DMS 273 (cell line): ENCODE data around the gene SEMA3E.

Experiments used
- DNase-seq: peaks from one replicate; lab custom pipeline; 2025; ENCODE audit not compliant: unreplicated experiment; lab: John Stamatoyannopoulos, UW

The SEMA3E gene

DNA sequence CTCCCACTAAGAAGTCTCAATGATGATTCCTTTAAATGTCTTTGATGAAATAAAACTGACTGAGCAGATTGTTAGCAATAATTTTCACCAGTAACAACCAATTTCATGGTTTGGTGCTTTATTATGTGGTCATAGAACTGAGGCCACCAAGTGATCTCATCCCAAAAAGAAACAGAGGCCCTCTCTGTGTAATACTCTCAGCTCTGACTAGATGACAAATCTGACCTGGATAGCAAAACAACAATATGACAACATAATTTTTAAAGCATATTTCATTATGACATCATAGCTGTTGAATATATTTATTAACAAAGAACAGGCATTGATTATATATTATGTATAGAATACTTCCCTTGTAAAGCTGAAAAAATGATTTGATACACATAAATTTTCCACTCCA, 5.9 kb downstream of the SEMA3E start:
- no peak for DNase-seq

DNA sequence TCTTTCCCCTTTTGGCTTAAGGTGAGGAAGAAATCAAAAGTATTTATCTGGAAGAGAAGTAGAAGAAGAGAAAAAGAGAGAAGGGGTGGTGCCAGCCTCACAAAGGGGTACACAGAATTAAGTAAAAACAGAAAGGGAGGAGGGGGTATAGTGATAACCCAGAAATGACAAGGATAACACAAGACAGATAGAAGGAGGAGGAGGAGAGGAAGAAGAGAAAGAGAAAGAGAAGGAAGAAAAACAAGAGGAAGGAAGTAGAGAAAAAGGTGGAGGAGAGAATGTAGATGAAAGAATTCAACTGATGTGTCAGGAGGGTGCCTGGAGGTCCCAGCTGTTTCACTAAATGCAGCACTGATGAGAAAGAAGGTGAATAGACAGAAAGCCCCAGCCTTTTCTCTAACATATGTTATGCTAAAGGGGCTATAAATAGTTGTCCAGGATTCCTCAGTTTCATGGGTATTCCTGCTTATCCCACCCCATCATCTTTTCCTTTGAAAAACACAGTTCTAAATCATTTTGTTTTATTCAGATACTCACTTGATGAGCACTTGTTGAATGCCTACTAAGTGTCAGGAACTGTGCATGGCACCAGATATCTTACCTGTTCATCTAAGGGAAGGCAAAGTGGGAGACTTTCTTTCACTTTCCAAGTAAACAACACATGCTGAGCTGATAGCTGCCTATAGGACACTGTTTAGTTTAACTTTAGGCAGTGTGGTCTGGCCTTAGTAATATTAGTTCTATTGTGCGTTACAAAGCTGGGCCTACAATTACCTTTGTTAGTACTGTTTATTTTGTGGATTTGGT, 8.0 kb downstream of the SEMA3E start:
- peak; percentile 19 for DNase-seq

DNA sequence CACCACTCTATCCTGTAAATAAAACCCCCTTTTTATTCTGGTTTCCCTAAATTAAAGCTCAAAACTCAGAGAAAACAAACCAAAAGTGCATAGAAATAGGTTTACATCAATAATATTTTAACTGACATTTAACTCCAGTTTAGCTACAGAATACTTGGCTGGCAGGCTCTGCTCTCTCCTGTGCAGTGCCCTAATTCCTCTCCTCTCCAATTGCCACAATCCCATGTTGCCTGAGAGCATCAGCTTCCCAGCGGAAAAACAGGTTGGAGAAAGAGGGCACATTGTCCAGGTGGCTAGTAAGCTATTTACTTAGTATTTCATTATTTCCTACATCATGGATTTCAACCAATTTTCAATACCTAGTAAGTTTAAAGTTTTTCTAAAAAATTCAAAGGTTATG, 8.7 kb downstream of the SEMA3E start:
- no peak for DNase-seq

DNA sequence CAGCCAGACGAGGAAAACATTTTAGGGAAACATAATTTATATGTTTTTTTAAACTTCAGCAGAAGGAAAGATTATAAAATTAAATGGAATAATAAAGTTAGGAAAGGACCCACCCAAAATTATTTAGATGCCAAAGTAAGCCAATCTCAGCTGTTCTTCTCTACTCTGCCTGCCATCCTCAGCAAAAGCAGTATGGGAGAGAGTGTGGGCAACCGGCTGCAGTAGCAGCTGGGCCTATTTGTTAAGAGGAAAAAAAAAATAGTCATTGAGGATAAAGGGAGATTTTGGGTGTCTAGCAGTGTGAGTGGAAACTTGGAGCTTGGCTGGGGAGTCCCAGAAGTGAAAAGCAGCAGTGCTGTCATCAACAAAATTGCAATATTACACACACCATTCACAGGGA, 15.4 kb downstream of the SEMA3E start:
- peak; percentile 18 for DNase-seq

DNA sequence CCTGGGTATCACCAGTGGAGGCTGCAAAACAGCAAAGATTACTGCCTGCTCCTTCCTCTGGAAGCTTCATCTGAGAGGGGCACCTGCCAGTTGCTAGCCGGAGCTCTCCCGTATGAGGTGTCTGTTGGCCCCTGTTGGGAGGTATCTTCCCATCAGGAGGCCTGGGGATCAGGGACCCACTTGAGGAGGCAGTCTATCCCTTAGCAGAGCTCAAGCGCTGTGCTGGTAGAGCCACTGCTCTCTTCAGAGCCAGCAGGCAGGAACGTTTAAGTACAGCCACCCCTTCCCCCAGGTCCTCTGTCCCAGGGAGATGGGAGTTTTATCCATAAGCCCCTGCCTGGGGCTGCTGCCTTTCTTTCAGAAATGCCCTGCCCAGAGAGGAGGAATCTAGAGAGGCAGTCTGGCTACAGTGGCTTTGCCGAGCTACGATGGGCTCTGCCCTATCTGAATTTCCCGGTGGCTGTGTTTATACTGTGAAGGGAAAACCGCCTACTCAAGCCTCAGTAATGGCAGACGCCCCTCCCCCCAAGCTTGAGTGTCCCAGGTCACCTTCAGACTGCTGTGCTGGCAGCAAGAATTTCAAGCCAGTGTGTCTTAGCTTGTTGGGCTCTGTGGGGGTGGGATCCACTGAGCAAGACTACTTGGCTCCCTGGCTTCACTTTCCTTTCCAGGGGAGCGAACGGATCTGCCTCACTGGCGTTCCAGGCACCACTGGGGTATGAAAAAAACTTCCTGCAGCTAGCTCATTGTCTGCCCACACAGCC, 19.6 kb downstream of the SEMA3E start:
- no peak for DNase-seq

DNA sequence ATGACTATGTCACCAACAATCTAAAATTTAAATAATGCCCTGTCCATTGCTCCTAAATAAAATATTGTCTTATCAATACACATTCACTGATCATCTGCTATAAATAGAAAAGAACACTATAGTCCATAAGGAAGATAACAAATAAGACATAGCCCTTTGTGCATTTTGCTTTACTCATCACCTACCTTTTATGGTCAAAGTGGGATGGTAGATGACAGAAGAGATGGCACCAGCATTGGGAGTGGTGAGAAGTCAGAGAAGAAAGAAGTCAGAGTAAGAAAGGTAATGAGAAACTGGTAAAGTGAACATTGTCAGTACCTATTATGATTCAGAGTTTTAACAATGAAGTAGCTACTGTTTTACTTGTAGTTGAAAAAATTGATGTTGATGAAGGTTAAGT, 31.1 kb downstream of the SEMA3E start:
- no peak for DNase-seq

DNA sequence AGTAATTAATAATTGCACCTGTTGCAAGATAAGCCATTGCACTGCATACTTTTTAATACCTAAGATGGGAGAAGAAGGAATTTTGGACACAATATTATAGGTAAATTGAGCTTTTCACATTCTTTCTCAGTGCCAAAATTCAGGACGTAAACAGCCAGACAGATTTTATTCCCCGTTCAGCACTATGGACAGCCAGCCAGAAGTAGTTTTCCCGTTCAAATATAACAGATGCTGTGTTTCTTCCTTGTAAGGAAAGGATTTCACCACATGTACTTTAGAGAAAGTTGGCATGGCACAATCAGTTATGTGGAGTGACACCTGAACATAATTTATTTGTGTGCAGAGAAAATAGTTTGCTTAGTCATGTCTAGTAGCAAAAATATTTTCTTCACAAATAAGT, 34.8 kb downstream of the SEMA3E start:
- no peak for DNase-seq

DNA sequence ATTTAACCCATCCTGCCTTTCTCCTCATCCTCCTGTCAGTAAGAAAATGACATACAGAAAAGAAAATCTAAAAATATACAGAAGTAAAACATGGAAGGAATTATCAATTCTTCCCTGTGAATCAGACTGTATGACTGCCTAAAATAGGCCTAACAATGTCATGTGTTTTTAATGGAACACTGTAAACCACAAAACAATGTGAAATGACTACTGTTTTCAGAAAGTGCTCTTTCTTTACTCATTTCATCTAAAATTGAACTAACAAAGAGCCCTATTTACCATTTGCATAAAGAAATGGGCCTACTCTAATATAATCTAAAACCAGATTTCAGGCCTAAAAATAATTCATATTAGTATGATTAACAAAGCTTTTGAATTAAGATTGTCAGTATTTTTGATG, 35.7 kb downstream of the SEMA3E start:
- no peak for DNase-seq

DNA sequence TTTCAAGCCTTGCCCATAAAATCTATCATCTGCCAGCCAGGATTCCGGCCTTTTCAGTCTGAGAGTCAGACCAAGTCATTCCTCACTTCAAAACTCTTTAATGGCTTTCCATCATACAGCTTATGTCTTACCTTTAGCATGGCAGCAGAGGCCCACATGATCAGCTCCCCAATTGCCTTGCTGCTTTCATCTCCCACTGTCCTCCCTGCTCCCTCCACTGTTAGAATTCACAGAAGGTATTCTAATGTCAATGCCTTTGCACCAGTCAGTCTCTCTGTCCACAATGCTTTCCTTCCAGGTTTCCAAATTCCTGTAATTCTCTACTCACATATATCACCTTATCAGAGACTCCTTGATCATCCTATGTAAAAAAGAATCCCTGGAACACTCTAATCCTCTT, 37.2 kb downstream of the SEMA3E start:
- no peak for DNase-seq

DNA sequence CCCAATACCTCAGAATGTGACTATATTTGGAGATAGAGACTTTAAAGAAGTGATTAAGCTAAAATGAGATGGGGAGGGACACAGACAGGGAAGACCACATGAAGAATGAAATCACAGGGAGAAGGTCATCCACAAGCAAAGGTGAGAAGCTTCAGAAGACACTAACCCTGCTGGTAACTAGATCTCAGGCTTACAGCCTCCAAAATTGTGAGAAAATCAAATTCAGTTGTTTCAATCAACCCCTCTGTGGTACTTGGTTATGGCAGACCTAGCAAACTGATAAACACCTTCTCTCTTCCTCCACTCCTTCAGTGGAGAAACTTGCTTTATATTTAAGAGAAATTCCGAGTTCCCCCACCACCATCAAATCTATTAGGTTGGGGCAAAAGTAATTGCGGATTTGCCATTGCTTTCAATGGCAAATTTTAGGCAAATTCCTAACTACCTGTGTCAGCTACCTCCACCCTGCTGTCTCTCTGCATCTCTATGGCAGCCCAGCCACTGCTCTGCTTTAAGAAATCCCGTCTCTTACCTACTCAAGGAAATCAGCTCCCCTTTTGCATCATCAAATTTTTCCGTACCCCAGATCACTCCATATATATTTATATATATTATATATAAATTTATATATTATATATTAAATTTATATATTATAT, 38.2 kb downstream of the SEMA3E start:
- DNase-seq: no peak

DNA sequence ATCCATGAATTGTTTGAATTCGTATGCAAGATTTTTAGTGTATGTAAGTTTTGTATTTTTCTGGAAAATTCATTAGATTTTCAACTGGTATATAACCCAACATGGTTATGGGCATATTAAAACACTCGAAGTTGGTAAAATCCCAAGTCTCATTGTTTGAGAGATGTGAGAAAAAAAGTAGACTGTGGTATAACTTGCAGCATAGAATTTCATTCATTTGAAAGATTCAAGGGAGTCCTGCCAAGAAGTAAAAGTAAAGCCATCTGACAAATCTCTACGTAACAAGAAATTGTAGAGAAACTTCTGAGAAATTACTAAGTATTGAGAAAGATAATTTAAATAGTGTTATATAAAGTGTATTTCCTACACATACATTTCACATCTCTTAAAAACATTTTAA, 40.2 kb downstream of the SEMA3E start:
- no peak for DNase-seq

DNA sequence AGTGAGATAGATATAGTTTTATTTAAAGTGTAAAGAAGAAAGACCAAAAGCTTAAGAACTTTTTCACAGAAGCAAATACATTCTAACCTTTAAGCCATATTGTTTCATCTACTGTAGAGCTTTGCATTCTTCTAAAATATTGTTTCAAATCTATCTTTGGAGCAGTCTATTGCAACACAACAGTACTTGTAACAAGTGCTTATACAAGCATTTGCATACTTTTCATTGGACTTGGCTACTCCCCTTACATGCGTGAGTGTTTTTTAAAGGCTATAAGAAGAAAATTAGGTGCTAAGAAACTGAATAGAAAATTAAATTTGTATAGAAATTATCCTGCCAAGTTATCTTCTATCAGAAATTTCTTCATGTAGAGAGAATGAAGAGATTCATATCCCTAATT, 45.3 kb downstream of the SEMA3E start:
- DNase-seq: no peak

DNA sequence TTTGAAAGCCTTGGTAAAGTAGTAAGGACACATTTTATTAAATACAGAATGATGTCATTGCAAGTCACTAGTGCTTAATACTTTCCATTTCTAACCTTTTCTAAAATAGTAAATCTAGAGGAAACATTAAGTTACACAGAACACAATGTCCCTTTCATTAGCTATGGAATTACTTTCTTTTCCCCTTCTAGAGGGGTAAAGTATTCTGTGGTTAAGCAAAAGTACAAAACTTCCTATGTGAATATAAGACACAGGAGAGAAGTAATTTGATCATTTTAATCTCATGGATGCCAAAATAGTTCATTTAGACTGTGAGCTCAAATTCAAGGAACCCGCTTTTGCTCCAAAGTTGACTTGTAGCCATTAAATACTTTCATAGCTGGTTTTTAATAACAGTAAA, 49.8 kb downstream of the SEMA3E start:
- no peak for DNase-seq

DNA sequence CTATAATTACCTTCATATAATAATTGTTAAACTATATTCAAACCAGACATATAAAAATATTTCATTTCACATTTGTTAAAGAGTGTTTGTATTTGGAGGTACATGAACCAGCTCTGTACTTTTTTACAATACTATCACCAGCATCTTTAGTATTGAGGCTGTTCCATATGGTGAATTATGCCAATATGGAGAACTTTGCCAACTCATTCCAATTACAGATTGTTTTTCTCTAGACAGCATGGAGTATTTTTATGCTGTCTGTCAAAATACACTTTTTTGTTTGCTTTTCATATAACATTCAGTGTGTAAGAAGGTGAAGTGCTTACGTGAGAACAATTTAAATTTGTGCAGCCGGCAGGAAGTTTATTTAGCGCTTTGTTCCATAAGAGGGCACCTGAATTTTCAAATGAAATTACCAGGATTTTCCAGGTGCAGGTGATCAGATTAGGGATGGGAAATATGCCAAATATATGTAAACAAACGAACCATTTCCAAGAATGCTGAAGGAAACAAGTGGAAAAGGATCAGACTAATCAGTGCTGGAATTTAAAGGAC, 54.9 kb downstream of the SEMA3E start:
- no peak for DNase-seq

DNA sequence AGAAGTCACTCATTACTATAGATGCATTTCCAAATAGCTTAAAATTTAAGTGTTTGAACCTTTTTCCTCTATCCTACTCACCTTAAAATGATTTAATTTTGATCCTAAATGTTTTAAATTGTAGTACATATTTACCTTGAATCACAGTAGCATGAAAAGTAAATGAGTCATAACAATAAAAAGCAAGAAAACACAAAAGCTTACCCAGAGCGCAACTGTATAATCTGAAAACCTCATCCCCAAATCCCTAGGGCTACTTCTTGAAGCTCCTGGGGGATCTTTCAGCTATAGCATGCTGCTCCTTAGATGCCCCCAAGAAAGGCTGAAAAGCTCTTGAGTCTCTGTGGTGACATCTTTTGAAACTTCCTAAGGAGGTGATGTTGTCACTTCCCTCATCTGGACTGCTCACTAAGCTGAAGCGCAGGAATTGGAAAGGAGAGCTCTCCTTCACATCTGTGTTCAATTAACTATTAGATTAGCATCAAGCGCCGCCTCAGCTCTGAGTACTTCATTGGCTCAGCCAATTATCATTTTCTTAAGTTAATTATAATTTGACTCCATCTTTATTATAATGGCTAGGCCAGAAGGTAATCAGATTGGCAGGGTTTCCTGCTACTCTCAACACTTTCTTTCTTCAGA, 60.2 kb downstream of the SEMA3E start:
- DNase-seq: peak; percentile 34

DNA sequence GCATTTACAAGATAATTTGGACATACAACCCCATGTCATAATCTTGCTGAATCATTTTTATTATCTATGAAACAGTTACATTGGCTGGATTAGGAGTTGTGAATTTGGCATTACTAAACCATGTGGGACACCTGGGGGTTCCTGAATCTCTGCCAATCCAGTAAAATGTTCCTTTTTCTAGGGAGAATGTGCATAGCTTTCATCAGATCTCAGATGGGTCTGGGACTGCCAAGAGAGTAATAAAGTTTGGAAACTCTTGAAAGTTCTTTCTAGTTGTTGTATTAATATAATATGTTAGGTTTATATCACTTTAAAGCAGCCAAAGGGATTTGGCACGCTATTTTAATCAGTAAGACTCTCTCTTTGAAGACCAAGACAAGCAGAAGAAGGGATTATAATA, 62.7 kb downstream of the SEMA3E start:
- DNase-seq: no peak

DNA sequence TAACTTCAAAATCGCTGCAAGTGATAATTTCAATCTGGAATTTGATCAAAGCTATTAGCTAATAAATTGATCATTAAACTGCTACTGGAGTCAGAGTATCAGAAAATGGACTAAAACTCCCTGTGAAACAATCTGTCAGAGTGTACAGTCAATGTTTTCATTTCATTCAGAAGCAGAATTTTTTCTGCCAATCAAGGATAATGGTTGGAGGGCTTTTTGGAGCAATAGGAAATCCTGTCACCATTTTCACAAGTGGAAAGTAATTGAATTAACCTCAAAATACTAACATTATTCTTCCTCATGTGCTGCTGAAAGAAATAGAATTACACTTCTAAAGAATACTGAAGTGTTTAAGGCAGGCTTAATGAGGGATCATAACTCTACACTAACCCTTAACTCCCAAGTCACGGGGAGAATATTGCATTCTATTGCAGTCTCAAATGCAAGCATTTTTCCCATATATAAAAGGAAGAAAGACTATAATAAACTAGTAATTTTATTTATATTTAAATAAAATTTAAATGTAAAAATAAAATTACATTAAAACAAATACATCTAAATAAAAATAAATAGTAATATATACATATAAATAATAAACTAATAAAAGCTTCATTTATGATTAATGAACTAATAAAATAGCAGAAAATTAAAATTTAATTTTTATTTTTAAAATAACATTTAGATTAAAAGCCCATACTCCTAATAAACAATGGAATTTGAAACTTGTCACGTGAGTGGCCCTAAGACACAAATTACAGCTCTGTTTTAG, 67.1 kb downstream of the SEMA3E start:
- no peak for DNase-seq

DNA sequence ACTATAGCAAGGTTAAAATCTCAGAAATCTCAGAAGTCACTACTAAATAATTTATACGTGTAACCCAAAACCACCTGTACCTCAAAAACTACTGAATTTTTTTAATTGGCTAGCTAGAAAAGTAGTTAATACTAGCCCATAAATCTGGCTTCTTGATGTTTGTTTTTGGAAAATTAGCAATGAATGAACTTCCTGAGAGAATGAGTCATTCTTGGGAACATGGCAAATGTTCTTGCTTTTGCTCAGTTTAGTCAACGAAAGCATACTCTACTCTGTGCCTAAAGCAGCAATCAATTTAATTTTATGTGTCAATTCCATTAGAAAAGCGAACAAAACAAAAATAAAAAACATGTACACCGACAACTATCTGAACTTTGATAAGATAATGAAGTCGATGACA, 69.2 kb downstream of the SEMA3E start:
- no peak for DNase-seq

DNA sequence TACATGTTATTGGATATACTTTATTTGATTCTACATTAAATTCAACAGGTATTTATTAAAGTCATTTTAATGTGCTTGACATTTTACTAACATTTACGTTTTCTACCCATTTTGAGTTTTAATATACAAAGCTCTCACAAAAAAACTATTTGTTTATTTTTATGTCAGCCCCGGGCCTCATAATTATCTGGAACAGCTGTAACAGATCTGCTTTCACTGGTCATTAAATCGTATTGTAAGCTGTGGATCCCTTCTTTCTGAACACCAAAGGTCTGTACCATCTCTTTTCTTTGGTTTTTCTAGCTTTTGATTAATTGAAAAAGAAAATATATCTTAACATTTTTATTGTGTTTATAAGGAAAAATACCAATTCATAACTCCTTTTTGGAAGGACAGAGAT, 73.5 kb downstream of the SEMA3E start:
- DNase-seq: no peak

DNA sequence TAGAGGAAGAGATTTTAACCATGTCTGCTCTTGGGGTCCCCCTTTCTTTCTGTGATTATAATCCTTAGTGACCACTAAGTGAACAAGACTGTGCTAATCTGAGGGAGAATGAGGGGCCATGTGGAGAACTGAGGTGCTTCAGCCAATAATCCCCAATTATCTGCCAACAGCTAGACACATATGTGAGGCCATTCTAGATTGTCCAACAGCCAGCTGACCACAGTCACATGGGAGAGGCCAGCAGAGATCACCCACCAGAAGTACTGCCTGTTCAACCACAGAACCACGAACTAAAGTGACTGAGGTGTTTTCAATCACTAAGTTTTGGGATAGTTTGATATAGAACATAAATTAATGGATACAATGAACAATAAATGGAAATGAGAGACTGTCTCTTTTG, 74.3 kb downstream of the SEMA3E start:
- no peak for DNase-seq

DNA sequence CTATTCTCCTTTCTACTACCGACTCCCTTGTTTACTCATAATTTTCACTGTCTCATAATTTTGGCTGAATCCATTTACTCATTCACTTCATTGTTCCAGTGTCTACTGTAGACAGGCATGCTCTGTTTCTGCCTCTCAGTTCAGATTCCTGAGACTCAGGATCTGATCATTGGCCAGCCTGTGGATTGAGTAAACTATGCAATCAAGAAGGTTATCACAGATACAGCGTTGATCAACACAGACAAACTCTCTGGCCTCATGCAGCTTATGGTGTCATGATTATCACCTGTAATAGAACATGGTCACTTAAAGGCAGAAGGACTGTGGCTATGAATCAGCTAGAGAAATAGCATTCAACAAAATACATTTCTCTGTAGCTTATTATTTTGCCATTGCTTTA, 86.0 kb downstream of the SEMA3E start:
- no peak for DNase-seq
